ENCODE results near the gene CCDC190. TPM values are rescaled to one million over a fixed set of nuclear protein-coding genes. Genes with fewer than 3 reads are reported as not detected.
"Not testable (repeated sequence)": the region's sequence is repeated elsewhere in the genome, so short reads cannot be mapped to it uniquely, and the experiment has no call there.

CCDC190 gene
- total RNA-seq, 1 donor from 2014 or later: 0.13 TPM

GRCh38 chr1:162807503-162807902 lies 53.5 kb downstream of the CCDC190 start:
- H3K36me3 Mint-ChIP-seq: peaks cover 47% of the 10 kb centered on the region
- not testable (repeated sequence) for H3K4me1 Mint-ChIP-seq; H3K9me3 Mint-ChIP-seq; DNase-seq (ENCODE audit: low spot score in 2 of 2, unreplicated experiment in 2 of 2); H3K27me3 Mint-ChIP-seq (ENCODE audit: low read depth); H3K27ac Mint-ChIP-seq; H3K4me3 Mint-ChIP-seq

Other genes starting within 250 kb of the CCDC190 start
- 54.4 to 60.0 TPM (median 58.1 TPM) in 3 replicates for gene DDR2, start 228.7 kb downstream of the CCDC190 start, total RNA-seq
- 14.7 to 19.7 TPM (median 17.3 TPM) in 3 replicates for gene HSD17B7, start 70.5 kb downstream of the CCDC190 start, total RNA-seq
- gene RGS4, start 208.2 kb upstream of the CCDC190 start, total RNA-seq: 33.8 to 42.0 TPM (median 39.9 TPM) in 3 replicates

Data from mesothelial cell of epicardium (in vitro differentiated cells).